Keratinocyte (primary cell): ENCODE data around the gene SSC4D. TPM values are rescaled to one million over a fixed set of nuclear protein-coding genes. Genes with fewer than 3 reads are reported as not detected.
"Not testable (repeated sequence)": the region's sequence is repeated elsewhere in the genome, so short reads cannot be mapped to it uniquely, and the experiment has no call there.

Experiments used
- DNase-seq: peaks from one replicate; pipeline ENCODE4 v3.0.0-alpha.2; 2011; ENCODE audit warnings: low read depth, missing footprints, low spot score
- FAIRE-seq: peaks from 2 replicates; lab custom pipeline; 2011; peaks lifted over from hg19 to GRCh38; lab: Jason Lieb, UNC
- H2AFZ ChIP-seq: 2 replicates; pipeline ENCODE4 v1.6.0; 2012; ENCODE audit warnings: low read length, control low read depth, inconsistent platforms; ENCODE audit not compliant: control insufficient read depth
- H3K27ac ChIP-seq: 2 replicates; pipeline ENCODE4 v1.5.1; 2011; ENCODE audit warnings: low read length; ENCODE audit not compliant: control insufficient read depth, insufficient read depth
- H3K27me3 ChIP-seq: 3 replicates; pipeline ENCODE4 v1.6.0; 2011; ENCODE audit warnings: low read length; ENCODE audit not compliant: control insufficient read depth, insufficient read depth; ENCODE audit errors: extremely low read depth
- H3K36me3 ChIP-seq, 2 experiments: 2 replicates in 1 of 2; 3 replicates in 1 of 2; pipeline ENCODE4 v1.5.1; 2011; ENCODE audit warnings: low read length in 2 of 2, mild to moderate bottlenecking in 1 of 2; ENCODE audit not compliant: control insufficient read depth in 2 of 2, insufficient read depth in 2 of 2; ENCODE audit errors: extremely low read depth in 1 of 2
- H3K4me1 ChIP-seq: 3 replicates; pipeline ENCODE4 v1.5.1; 2011; ENCODE audit warnings: low read length; ENCODE audit not compliant: control insufficient read depth, insufficient read depth; ENCODE audit errors: extremely low read depth
- H3K4me2 ChIP-seq: 3 replicates; pipeline ENCODE4 v1.6.0; 2011; ENCODE audit warnings: low read depth, low read length; ENCODE audit not compliant: control insufficient read depth, insufficient read depth; ENCODE audit errors: extremely low read depth
- H3K4me3 ChIP-seq, 3 experiments: fragments of 200-600 bp in 1 of 3; sonication (generic) in 1 of 3; 2 replicates in 2 of 3; 3 replicates in 1 of 3; pipeline ENCODE4 v1.5.1; 2011 to 2016; ENCODE audit warnings: low read length in 3 of 3, mild to moderate bottlenecking in 3 of 3, control low read depth in 2 of 3, inconsistent platforms in 1 of 3, low read depth in 1 of 3, mixed read lengths in 1 of 3, mixed run types in 1 of 3, moderate library complexity in 1 of 3; ENCODE audit not compliant: control insufficient read depth in 2 of 3, insufficient read depth in 2 of 3; ENCODE audit errors: extremely low read depth in 1 of 3
- H3K79me2 ChIP-seq: 2 replicates; pipeline ENCODE4 v1.6.0; 2012; ENCODE audit warnings: low read length; ENCODE audit not compliant: control insufficient read depth, insufficient read depth
- H3K9ac ChIP-seq: 3 replicates; pipeline ENCODE4 v1.6.0; 2011; ENCODE audit warnings: low read length; ENCODE audit not compliant: control insufficient read depth, insufficient read depth; ENCODE audit errors: extremely low read depth
- H3K9me1 ChIP-seq: 3 replicates; pipeline ENCODE4 v1.6.0; 2011; ENCODE audit warnings: low read length; ENCODE audit not compliant: control insufficient read depth, insufficient read depth; ENCODE audit errors: extremely low read depth
- H3K9me3 ChIP-seq: 2 replicates; pipeline ENCODE4 v1.5.1; 2012; ENCODE audit warnings: low read depth, low read length; ENCODE audit not compliant: control insufficient read depth
- H4K20me1 ChIP-seq: 3 replicates; pipeline ENCODE4 v1.6.0; 2011; ENCODE audit warnings: low read length; ENCODE audit not compliant: control insufficient read depth, insufficient read depth; ENCODE audit errors: extremely low read depth
- dilution Hi-C: fragments of 300-500 bp; cut with MboI; formaldehyde crosslinking; loops from one replicate; pipeline ENCODE4 v1.7.0; 2020; ENCODE audit warnings: low sequenced_read_pairs; ENCODE audit not compliant: extremely low pct_ligation_motif_present
- polyA plus RNA-seq, 5 experiments: library from polyadenylated mRNA; depleted of rRNA in 3 of 5; stranded (reverse) in 3 of 5; stranded (forward) in 1 of 5; unstranded in 1 of 5; fragments of >200 nt; gene quantifications; 1 replicate in 1 of 5; 2 replicates in 3 of 5; 3 replicates in 1 of 5; pipeline versions ENCODE4 v1.2.1 to v1.2.3, GENCODE V29; 2011 to 2012; ENCODE audit warnings: missing spikeins in 2 of 5, low read depth in 1 of 5, low replicate concordance in 1 of 5

The SSC4D gene
- polyA plus RNA-seq, 1 donor (not counting 4 experiments of a cell fraction or from before 2014, with no cell fraction given), result 0.98 TPM

- Histone ChIP-seq H3K4me1 (peaks cover 12% of the 10 kb centered on the region), H3K27ac (peak overlapping the region; percentile 49)
- DNase-seq, H4K20me1 ChIP-seq, H3K79me2 ChIP-seq, H3K9me1 ChIP-seq, H2AFZ ChIP-seq, dilution Hi-C loops, H3K9me3 ChIP-seq, H3K9ac ChIP-seq, H3K4me2 ChIP-seq, H3K36me3 ChIP-seq, H3K4me3 ChIP-seq, H3K27me3 ChIP-seq: not testable (repeated sequence)
- peak; percentile 69 for FAIRE-seq
Measured at GRCh38 chr7:76443846-76444245, 34.3 kb upstream of the SSC4D start.

- H3K9ac ChIP-seq, H3K27ac ChIP-seq, H3K36me3 ChIP-seq, H4K20me1 ChIP-seq, H2AFZ ChIP-seq, dilution Hi-C loops, H3K4me2 ChIP-seq, DNase-seq, H3K27me3 ChIP-seq, H3K9me1 ChIP-seq, H3K9me3 ChIP-seq, H3K79me2 ChIP-seq, H3K4me3 ChIP-seq: not testable (repeated sequence)
- FAIRE-seq, result peak; percentile 44
- H3K4me1 ChIP-seq, result peaks cover 14% of the 10 kb centered on the region
Measured at GRCh38 chr7:76442664-76443446, 33.4 kb upstream of the SSC4D start.

- H3K36me3 ChIP-seq, H3K79me2 ChIP-seq, H3K4me2 ChIP-seq, H3K9me1 ChIP-seq, FAIRE-seq, DNase-seq, H3K27ac ChIP-seq, H3K27me3 ChIP-seq, H3K9ac ChIP-seq, H4K20me1 ChIP-seq, H2AFZ ChIP-seq, H3K9me3 ChIP-seq, H3K4me3 ChIP-seq, dilution Hi-C loops: not testable (repeated sequence)
- H3K4me1 ChIP-seq, result peaks cover 14% of the 10 kb centered on the region
Measured at GRCh38 chr7:76441792-76442191, 32.3 kb upstream of the SSC4D start.

GRCh38 chr7:76440404-76440803 lies 30.9 kb upstream of the SSC4D start:
- H3K79me2 ChIP-seq, H3K9ac ChIP-seq, dilution Hi-C loops, H2AFZ ChIP-seq, DNase-seq, H3K9me1 ChIP-seq, H3K4me3 ChIP-seq, H4K20me1 ChIP-seq, H3K27me3 ChIP-seq, H3K9me3 ChIP-seq, H3K4me2 ChIP-seq, H3K27ac ChIP-seq, H3K36me3 ChIP-seq: not testable (repeated sequence)
- peak; percentile 5 for FAIRE-seq
- peaks cover 11% of the 10 kb centered on the region for H3K4me1 ChIP-seq
